PFSK-1 (cell line): ENCODE data around the gene GNB1L.

ENCODE experiments used
- POLR2AphosphoS5 ChIP-seq: IDR thresholded peaks from 2 replicates; pipeline ENCODE4 v1.6.1; 2012; ENCODE audit warnings: low read depth, mild to moderate bottlenecking, control low read depth, low read length, moderate library complexity
- REST ChIP-seq, 2 experiments: IDR thresholded peaks; 2 replicates each; pipeline versions ENCODE4 v1.6.1 to v1.8.0; 2011 to 2012; ENCODE audit warnings: low read depth in 2 of 2, low read length in 2 of 2, control low read depth in 1 of 2, inconsistent platforms in 1 of 2, mild to moderate bottlenecking in 1 of 2, moderate library complexity in 1 of 2; ENCODE audit not compliant: insufficient read depth in 1 of 2
- SIN3A ChIP-seq: IDR thresholded peaks from 2 replicates; pipeline ENCODE4 v1.6.1; 2012; ENCODE audit warnings: mild to moderate bottlenecking, low read length, moderate library complexity, borderline replicate concordance; ENCODE audit not compliant: insufficient read depth

GRCh38 chr22:19735665-19736510, 118.8 kb downstream of the GNB1L start:
- no peak for TF ChIP-seq POLR2AphosphoS5
- TF ChIP-seq SIN3A, result no peak
- no peak for TF ChIP-seq REST (IDR thresholded peaks at IDR 0.05; ENCODE audit: insufficient read depth in 1 of 2, low read depth in 2 of 2, low read length in 2 of 2)
